Stimulated activated CD4-positive, alpha-beta T cell treated with anti-CD3 and anti-CD28 coated beads, Interleukin-12 subunit alpha, Interleukin-12 subunit beta, amount 100 ng/mL, for 4 hours (primary cell): ENCODE results near the gene MSRB3.
"Not testable (repeated sequence)": the region's sequence is repeated elsewhere in the genome, so short reads cannot be mapped to it uniquely, and the experiment has no call there.

Source experiments
- DNase-seq: peaks from one replicate; pipeline ENCODE4 v3.0.0-alpha.2; 2020

MSRB3 gene

DNA sequence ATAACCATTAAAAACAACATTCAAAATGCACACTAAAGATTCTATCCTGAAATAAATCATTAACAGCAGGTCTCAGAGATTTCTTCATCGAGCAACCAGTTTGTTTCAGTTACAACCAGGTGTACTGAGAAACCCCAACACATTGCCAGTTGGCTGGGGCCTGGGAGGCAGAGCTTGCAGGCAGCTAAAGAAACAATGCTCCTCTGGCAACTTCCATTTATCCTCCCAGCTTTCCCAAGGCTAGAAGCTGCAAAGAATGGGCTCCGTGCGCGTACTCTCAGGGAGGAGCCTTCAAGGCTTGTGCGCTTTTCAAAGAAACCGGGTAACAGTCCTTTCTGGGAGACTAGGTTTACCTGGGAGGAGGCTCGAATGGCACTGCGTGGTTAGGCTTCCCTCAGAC, 181.6 kb downstream of the MSRB3 start:
- DNase-seq = no peak

- no peak for DNase-seq
These were observed 182.5 kb downstream of the MSRB3 start for GRCh38 chr12:65461017-65461416.

DNA sequence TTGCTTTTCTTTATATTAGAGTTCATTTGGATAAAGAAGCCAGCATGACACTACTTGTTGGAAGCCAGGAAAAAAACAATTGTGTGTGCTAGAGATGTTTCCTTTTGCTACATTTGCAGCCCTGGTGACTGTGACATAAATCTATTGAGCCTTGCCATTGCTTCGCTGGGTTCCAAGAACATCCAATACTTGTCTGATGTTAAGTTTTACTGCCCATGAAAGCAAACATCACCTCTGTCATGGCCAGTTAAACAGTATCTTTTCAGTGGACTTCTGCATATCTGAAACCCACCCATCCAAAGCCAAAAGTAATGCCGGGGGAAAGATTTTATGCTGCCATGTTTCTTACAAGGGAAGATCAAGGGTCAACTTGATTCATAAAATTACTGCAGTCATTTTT, 184.0 kb downstream of the MSRB3 start:
- DNase-seq = no peak

DNA sequence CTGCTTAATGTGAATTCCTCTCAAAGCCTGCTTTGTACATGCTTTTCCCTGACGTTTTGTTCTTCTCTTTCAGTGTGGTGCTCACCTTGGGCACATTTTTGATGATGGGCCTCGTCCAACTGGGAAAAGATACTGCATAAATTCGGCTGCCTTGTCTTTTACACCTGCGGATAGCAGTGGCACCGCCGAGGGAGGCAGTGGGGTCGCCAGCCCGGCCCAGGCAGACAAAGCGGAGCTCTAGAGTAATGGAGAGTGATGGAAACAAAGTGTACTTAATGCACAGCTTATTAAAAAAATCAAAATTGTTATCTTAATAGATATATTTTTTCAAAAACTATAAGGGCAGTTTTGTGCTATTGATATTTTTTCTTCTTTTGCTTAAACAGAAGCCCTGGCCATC, 184.6 kb downstream of the MSRB3 start:
- no peak for DNase-seq

DNA sequence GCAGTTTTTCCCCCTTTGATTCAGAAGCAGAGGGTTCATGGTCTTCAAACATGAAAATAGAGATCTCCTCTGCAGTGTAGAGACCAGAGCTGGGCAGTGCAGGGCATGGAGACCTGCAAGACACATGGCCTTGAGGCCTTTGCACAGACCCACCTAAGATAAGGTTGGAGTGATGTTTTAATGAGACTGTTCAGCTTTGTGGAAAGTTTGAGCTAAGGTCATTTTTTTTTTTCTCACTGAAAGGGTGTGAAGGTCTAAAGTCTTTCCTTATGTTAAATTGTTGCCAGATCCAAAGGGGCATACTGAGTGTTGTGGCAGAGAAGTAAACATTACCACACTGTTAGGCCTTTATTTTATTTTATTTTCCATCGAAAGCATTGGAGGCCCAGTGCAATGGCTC, 185.1 kb downstream of the MSRB3 start:
- no peak for DNase-seq

DNA sequence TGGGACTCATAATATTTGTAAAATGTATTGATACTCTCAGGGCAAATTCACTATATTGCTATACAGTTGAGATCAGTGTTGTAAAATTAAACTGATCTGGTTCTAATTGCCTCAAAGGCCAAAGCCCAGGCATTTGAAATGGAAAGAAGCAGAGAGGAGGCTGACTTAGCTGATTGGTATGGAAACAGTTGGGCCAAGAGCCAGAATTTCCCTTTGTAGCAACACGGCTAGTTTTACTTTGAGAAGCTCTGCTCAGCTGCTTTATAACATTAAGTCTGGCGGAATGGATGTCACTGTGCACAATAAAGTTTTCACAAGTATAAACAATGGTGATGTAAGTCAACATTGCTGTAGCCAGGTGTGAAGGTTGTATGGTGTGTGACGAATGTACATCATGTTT, 186.4 kb downstream of the MSRB3 start:
- DNase-seq = no peak

- no peak for DNase-seq
These were observed 187.5 kb downstream of the MSRB3 start for GRCh38 chr12:65465766-65466547.

- DNase-seq = no peak
These were observed 188.4 kb downstream of the MSRB3 start for GRCh38 chr12:65466911-65467310.

GRCh38 chr12:65470256-65470655, 191.8 kb downstream of the MSRB3 start:
- DNase-seq = no peak

DNA sequence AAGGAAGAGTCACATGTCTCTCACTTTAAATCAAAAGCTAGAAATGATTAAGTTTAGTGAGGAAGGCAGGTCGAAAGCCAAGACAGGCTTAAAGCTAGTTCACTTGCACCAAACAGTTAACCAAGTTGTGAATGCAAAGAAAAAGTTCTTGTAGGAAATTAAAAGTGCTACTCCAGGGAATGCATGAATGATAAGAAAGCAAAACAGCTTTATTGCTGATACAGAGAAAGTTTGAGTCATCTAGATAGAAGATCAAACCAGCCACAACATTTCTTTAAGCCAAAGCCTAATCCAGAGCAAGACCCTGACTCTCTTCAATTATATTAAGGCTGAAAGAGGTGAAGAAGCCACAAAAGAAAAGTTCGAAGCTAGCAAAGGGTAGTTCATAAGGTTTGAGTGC, 193.6 kb downstream of the MSRB3 start:
- DNase-seq = no peak

GRCh38 chr12:65474831-65475230, 196.3 kb downstream of the MSRB3 start:
- DNase-seq = no peak

- no peak for DNase-seq
These were observed 199.2 kb downstream of the MSRB3 start for GRCh38 chr12:65477721-65478120.

DNA sequence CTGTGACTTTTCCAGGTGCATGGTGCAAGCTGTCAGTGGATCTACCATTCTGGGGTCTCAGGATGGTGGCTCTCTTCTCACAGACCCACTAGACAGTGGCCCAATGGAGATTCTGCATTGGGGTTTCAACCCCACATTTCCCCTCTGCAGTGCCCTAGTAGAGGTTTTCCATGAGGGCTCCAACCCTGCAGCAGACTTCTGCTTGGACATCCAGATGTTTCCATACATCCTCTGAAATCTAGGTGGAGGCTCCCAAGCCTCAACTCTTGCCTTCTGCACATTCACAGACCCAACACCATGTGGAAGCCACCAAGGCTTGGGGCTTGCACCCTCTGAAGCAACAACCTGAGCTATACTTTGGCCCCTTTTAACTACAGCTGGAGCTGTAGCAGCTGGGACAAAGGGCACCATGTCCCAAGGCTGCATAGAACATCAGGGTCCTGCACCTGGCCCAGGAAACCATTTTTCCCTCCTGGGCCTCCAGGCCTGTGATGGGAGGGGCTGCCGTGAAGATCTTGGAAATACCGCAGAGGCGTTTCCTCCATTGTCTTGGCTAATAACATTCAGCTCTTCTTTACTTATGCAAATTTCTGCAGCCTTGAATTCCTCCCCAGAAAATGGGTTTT, 205.5 kb downstream of the MSRB3 start:
- not testable (repeated sequence) for DNase-seq

GRCh38 chr12:65488197-65488596, 209.7 kb downstream of the MSRB3 start:
- no peak for DNase-seq

- no peak for DNase-seq
These were observed 211.8 kb downstream of the MSRB3 start for GRCh38 chr12:65490250-65490649.

DNA sequence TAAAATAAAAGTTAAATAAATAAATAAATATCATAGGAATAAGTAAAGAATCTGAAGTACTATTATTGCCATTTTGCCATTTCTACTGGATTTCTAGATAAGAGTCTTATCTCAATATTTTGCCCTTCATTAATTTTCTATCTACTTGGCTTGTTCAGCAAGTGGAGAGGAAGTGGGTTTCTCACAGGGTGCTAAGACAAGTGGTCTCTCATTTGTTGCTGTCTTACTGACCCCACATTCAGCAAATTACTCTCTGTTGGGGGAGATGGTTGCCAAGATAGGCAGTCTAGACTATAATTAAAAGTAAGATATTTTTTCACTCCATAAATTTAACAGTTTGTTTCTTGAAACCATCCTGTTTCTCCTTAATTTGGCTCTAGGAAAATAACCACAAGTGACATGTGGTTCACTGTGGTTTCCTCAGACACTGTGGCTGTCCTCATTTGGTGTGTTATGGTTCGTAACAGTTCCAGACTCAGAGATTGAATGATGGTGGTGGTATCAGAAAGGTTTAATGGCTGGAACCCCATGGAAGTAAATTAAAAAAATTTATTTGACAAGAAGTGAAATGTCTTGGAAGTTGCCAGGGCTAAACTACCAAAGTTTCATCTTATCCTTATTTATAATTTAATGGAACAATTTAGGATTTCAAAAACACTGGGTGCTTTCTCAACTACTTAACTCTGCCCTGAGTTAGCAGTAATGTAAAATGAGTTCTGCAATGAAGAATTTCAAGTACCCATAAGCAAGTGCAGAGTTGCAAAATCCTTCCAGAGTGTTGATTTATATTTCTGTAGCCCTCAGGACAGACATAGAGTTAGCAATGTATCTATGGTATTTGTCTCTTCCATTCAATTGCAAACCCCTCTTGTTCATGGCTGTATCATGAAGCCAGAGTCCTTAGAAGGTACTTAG, 214.8 kb downstream of the MSRB3 start:
- no peak for DNase-seq

DNA sequence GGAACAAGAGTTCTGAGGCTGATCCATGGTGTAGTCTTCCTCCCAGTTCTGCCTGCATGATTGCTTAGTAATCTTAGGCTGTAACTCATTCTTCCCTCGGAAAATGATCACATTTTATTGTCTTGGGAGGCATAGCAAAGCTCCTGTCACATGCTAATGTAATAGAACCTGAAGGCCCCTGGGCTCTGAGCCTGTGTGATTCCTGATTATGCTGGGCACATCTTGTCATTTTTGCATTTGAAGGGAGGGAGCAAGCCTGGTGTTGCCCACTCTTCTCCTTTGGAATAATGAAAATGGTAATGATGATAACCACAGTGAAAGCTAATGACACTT, 215.4 kb downstream of the MSRB3 start:
- DNase-seq = no peak

- no peak for DNase-seq
These were observed 216.1 kb downstream of the MSRB3 start for GRCh38 chr12:65494537-65494936.

DNA sequence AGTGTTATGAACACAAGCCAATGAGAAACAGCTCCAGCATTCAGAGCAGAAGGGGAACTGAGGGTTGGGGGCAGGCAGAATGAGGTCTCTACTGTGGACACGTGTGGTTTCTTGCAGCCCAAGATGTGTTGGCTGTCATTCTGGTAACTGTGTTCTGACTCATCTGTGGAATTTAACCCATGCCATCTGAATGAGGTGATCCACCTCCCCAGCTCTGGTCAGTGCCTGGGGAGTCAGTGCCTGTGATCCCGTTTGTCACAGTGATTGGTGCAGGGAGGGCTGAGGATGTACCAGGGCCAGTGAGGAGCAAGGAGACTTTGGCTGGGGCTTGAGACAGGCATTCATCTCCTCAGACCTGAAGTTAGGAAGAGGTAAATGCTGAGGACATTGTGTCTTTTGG, 216.8 kb downstream of the MSRB3 start:
- no peak for DNase-seq

GRCh38 chr12:65496617-65497016, 218.1 kb downstream of the MSRB3 start:
- no peak for DNase-seq

DNA sequence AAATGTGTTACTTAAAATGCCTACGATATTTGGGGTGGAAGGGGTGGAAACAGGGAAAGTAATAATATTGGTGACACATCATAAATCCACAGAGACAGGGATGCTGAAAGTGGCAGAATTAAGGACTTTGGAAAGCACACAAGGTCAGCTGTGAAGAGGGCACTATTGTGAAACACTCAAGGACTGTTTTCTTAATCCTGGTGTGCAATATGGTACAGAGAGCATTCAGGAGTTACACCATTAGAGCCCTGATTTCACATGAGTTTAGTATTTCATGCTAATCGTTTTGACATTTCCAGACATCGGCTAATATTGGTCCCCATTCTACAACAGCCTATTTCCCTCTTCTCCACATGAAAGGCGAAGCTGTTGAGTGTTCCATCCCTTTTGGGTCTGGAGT, 219.2 kb downstream of the MSRB3 start:
- DNase-seq = no peak

GRCh38 chr12:65499167-65499566, 220.7 kb downstream of the MSRB3 start:
- no peak for DNase-seq

DNA sequence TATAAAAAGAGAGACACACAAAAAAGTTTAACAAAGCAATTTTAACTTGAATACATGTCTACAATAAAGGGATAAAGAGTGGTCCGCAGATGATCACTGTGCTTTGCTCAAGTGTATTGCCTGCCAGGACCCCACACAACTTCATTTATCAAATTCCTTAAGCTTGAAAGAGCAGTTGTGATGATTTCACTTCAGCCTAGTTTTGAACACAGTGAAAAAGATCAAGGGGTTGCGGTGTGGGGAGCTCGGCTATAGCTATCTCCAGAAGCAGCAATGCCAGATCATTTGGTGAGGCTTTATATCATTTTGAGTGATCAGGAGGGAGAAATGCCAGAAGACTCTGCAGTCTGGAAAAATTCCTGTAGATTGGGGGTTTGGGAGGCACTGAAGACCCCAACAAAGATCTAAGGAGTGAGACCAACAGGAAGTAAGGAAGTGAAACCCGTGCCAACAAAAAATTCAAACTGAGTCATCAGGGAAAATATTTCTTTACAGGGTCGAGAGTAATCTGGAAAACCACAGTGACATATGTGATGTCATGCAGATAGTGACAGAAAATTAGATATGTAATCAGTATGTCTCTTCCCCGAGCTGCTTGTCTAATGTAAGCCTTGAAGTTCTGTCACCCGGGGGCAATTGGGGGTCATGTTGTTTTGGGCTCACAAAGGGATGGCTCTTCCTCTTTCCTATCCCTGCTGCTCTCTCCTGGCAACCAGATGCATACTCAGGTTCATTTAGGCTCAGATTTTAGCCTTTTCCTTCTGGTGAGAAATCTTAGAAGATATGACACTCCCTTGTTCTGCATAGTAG, 221.8 kb downstream of the MSRB3 start:
- DNase-seq = no peak
